Neural progenitor cell (in vitro differentiated cells): ENCODE results near the gene HCFC1. TPM values are rescaled to one million over a fixed set of nuclear protein-coding genes. Genes with fewer than 3 reads are reported as not detected.
"Not testable (repeated sequence)": the region's sequence is repeated elsewhere in the genome, so short reads cannot be mapped to it uniquely, and the experiment has no call there.

Experiments used
- DNase-seq: peaks from one replicate; pipeline ENCODE4 v3.0.0-alpha.2; 2016; ENCODE audit warnings: low spot score
- H2AFZ ChIP-seq: fragments of 200-600 bp; sonication (generic); replicated peaks from 2 replicates; pipeline ENCODE4 v1.6.1; 2016; ENCODE audit warnings: antibody characterized with exemption
- H3F3A ChIP-seq: fragments of 200-600 bp; sonication (generic); 2 replicates; pipeline ENCODE4 v1.6.1; 2016; ENCODE audit warnings: antibody characterized with exemption, low read depth
- H3K27ac ChIP-seq: fragments of 200-600 bp; sonication (generic); 2 replicates; pipeline ENCODE4 v1.5.1; 2016; ENCODE audit warnings: mild to moderate bottlenecking
- H3K27me3 ChIP-seq: fragments of 200-600 bp; sonication (generic); 2 replicates; pipeline ENCODE4 v1.6.1; 2016; ENCODE audit warnings: mild to moderate bottlenecking, moderate library complexity
- H3K36me3 ChIP-seq: fragments of 200-600 bp; sonication (generic); 2 replicates; pipeline ENCODE4 v1.5.1; 2016
- H3K4me1 ChIP-seq: fragments of 200-600 bp; sonication (generic); 2 replicates; pipeline ENCODE4 v1.6.1; 2016; ENCODE audit warnings: mixed run types
- H3K4me2 ChIP-seq: fragments of 200-600 bp; sonication (generic); 2 replicates; pipeline ENCODE4 v1.6.1; 2016
- H3K4me3 ChIP-seq: fragments of 200-600 bp; sonication (generic); 2 replicates; pipeline ENCODE4 v1.5.1; 2016
- H3K79me2 ChIP-seq: fragments of 200-600 bp; sonication (generic); 2 replicates; pipeline ENCODE4 v1.6.1; 2016; ENCODE audit warnings: low read depth
- H3K9ac ChIP-seq: fragments of 200-600 bp; sonication (generic); 2 replicates; pipeline ENCODE4 v1.6.1; 2016
- H3K9me3 ChIP-seq: fragments of 200-600 bp; sonication (generic); 2 replicates; pipeline ENCODE4 v1.5.1; 2016; ENCODE audit warnings: low read depth
- H4K20me1 ChIP-seq: fragments of 200-600 bp; sonication (generic); 2 replicates; pipeline ENCODE4 v1.6.1; 2016; ENCODE audit warnings: low read depth
- H3K27ac Mint-ChIP-seq: 3 replicates; pipeline ENCODE4 v1.8.0; 2021; ENCODE audit warnings: mixed read lengths
- H3K27me3 Mint-ChIP-seq: 2 replicates; pipeline ENCODE4 v1.8.0; 2022; ENCODE audit warnings: low read depth, mild to moderate bottlenecking, inconsistent platforms, moderate library complexity, mixed read lengths; ENCODE audit not compliant: insufficient read depth
- H3K36me3 Mint-ChIP-seq: 3 replicates; pipeline ENCODE4 v1.8.0; 2021; ENCODE audit warnings: mixed read lengths
- H3K4me1 Mint-ChIP-seq: 3 replicates; pipeline ENCODE4 v1.8.0; 2021; ENCODE audit warnings: mixed read lengths
- H3K4me3 Mint-ChIP-seq: 3 replicates; pipeline ENCODE4 v1.8.0; 2021; ENCODE audit warnings: mild to moderate bottlenecking, moderate library complexity, mixed read lengths
- H3K9me3 Mint-ChIP-seq: 3 replicates; pipeline ENCODE4 v1.8.0; 2020; ENCODE audit warnings: mixed read lengths
- CTCF ChIP-seq: fragments of 200-600 bp; sonication (generic); IDR thresholded peaks from 2 replicates; pipeline ENCODE4 v1.5.1; 2017; ENCODE audit warnings: antibody characterized with exemption, mild to moderate bottlenecking
- EZH2 ChIP-seq: fragments of 200-600 bp; sonication (generic); IDR thresholded peaks from 2 replicates; pipeline ENCODE4 v1.6.1; 2017; ENCODE audit warnings: antibody characterized with exemption, mild to moderate bottlenecking, moderate library complexity
- EZH2phosphoT487 ChIP-seq: fragments of 200-600 bp; sonication (generic); IDR thresholded peaks from 2 replicates; pipeline ENCODE4 v1.6.1; 2017; ENCODE audit warnings: antibody characterized with exemption
- total RNA-seq: library from RNA; depleted of rRNA; stranded (reverse); fragments of >200 nt; gene quantifications from 2 replicates; pipeline ENCODE4 v1.2.3, GENCODE V29; 2015; ENCODE audit warnings: low replicate concordance

Gene HCFC1
- total RNA-seq, 1 donor from 2014 or later, result 20.7 TPM

DNA sequence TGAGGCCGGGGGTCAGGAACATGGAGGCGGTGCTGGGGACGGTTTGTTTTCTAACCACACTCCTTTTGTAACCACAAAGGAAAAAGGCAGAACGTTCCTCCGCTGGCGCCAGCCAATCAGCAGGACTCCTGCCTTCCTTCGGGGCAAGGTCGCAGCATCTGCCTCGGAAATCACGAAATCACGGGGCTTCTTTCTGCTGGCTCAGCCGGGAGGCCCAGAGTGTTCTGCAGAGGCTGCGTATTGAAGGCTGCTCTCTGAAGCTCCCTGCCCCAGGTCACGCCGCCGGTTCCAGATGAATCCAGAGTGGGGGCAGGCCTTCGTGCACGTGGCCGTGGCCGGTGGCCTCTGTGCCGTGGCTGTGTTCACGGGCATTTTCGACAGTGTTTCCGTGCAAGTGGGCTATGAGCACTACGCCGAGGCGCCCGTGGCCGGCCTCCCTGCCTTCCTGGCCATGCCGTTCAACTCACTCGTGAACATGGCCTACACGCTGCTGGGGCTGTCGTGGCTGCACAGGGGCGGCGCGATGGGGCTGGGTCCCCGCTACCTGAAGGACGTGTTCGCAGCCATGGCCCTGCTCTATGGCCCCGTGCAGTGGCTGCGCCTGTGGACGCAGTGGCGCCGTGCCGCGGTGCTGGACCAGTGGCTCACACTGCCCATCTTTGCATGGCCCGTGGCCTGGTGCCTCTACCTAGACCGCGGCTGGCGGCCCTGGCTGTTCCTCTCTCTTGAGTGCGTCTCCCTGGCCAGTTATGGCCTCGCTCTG is 10.3 kb upstream of the HCFC1 start:
- no peaks in the 10 kb centered on the region for H3F3A ChIP-seq
- Mint-ChIP-seq H3K4me3 (no peak overlapping the region), H3K36me3 (peaks cover 6% of the 10 kb centered on the region), H3K9me3 (no peaks in the 10 kb centered on the region), H3K4me1 (peaks cover 22% of the 10 kb centered on the region), H3K27me3 (peaks cover 5% of the 10 kb centered on the region), H3K27ac (peak overlapping the region; percentile 90)
- H3K4me2 ChIP-seq, result no peak overlapping the region
- H3K79me2 ChIP-seq, result no peaks in the 10 kb centered on the region
- H3K9ac ChIP-seq, result no peak overlapping the region
- H4K20me1 ChIP-seq, result no peaks in the 10 kb centered on the region
- no peaks in the 10 kb centered on the region for H3K36me3 ChIP-seq
- no peaks in the 10 kb centered on the region for H3K9me3 ChIP-seq
- no peak overlapping the region for H3K27ac ChIP-seq
- H3K27me3 ChIP-seq, result no peaks in the 10 kb centered on the region
- TF ChIP-seq EZH2 (no peak), CTCF (no peak), EZH2phosphoT487 (no peak)
- no peak overlapping the region for H2AFZ ChIP-seq
- H3K4me1 ChIP-seq, result no peaks in the 10 kb centered on the region
- no peak overlapping the region for H3K4me3 ChIP-seq
- DNase-seq, result no peak

- Histone ChIP-seq H3K4me1 (no peaks in the 10 kb centered on the region), H3K9ac (no peak overlapping the region), H3F3A (no peaks in the 10 kb centered on the region), H3K27ac (no peak overlapping the region), H2AFZ (no peak overlapping the region), H3K4me3 (no peak overlapping the region), H3K9me3 (no peaks in the 10 kb centered on the region), H3K27me3 (no peaks in the 10 kb centered on the region), H3K36me3 (no peaks in the 10 kb centered on the region), H4K20me1 (no peaks in the 10 kb centered on the region), H3K79me2 (no peaks in the 10 kb centered on the region), H3K4me2 (no peak overlapping the region)
- no peak for TF ChIP-seq CTCF
- TF ChIP-seq EZH2, result no peak
- TF ChIP-seq EZH2phosphoT487, result no peak
- no peak for DNase-seq
- peak overlapping the region; percentile 29 for H3K4me3 Mint-ChIP-seq
- peaks cover 5% of the 10 kb centered on the region for H3K27me3 Mint-ChIP-seq
- H3K27ac Mint-ChIP-seq, result peak overlapping the region; percentile 90
- H3K4me1 Mint-ChIP-seq, result peaks cover 22% of the 10 kb centered on the region
- H3K9me3 Mint-ChIP-seq, result no peaks in the 10 kb centered on the region
- H3K36me3 Mint-ChIP-seq, result peaks cover 6% of the 10 kb centered on the region
These were observed 9.6 kb upstream of the HCFC1 start for GRCh38 chrX:153981231-153981630.

GRCh38 chrX:153980394-153980793 is 8.8 kb upstream of the HCFC1 start:
- not testable (repeated sequence) for H3K4me3 ChIP-seq, H3K9me3 Mint-ChIP-seq, H3K9me3 ChIP-seq, H2AFZ ChIP-seq, H3K4me3 Mint-ChIP-seq, H3K4me1 ChIP-seq, H3K27ac ChIP-seq, H4K20me1 ChIP-seq, H3F3A ChIP-seq, DNase-seq, H3K27ac Mint-ChIP-seq, H3K36me3 Mint-ChIP-seq, H3K27me3 ChIP-seq, H3K27me3 Mint-ChIP-seq, H3K9ac ChIP-seq, H3K36me3 ChIP-seq, H3K4me2 ChIP-seq, H3K79me2 ChIP-seq
- peaks cover 23% of the 10 kb centered on the region for H3K4me1 Mint-ChIP-seq

DNA sequence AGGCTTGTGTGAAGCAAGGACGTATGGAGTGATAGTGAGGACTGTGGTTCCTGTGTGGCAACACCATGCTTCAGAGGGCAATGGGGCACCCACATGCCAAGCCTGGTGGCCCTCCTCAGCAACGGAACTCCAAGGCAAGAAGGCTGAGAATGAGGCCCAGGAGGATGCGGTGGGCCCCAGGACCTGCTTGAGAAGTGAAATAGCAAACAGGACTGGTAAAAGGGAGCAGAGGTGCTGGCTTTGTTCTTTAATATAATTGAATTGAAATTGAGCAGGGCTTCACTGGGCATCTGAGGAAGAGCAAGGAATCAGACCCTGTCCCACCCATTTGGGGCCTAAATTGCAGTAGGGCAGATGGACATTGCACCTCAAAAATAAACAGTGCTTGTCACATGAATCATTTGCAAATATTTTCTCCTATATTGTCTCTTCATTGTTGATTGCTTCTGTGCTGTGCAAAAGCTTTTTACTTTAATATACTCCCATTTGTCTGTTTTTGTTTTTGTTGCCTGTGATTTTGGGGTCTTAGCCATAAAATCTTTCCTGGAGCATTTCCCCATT is 3.2 kb upstream of the HCFC1 start:
- H3F3A ChIP-seq, result peaks cover 30% of the 10 kb centered on the region
- H3K4me3 Mint-ChIP-seq, result peak overlapping the region; percentile 92
- H3K4me3 ChIP-seq, result no peak overlapping the region
- H3K4me1 Mint-ChIP-seq, result peaks cover 25% of the 10 kb centered on the region
- H2AFZ ChIP-seq, result no peak overlapping the region
- H3K79me2 ChIP-seq, result peaks cover 9% of the 10 kb centered on the region
- H3K4me1 ChIP-seq, result peaks cover 2% of the 10 kb centered on the region
- H3K4me2 ChIP-seq, result no peak overlapping the region
- DNase-seq, result no peak
- TF ChIP-seq EZH2phosphoT487 (no peak), CTCF (no peak), EZH2 (no peak)
- no peaks in the 10 kb centered on the region for H3K9me3 Mint-ChIP-seq
- peaks cover 10% of the 10 kb centered on the region for H3K27me3 Mint-ChIP-seq
- H3K36me3 ChIP-seq, result no peaks in the 10 kb centered on the region
- H3K27me3 ChIP-seq, result no peaks in the 10 kb centered on the region
- H3K36me3 Mint-ChIP-seq, result peaks cover 4% of the 10 kb centered on the region
- peak overlapping the region; percentile 43 for H3K27ac Mint-ChIP-seq
- no peak overlapping the region for H3K27ac ChIP-seq
- H3K9me3 ChIP-seq, result no peaks in the 10 kb centered on the region
- no peak overlapping the region for H3K9ac ChIP-seq
- peaks cover 3% of the 10 kb centered on the region for H4K20me1 ChIP-seq
